ENCODE data around the gene TOMM34. TPM values are rescaled to one million over a fixed set of nuclear protein-coding genes. Genes with fewer than 3 reads are reported as not detected.

The TOMM34 gene
- polyA plus RNA-seq, 2 of the 4 experiments (the other 2 are of a cell fraction), result 23.4 to 30.8 TPM

- H3K4me2 ChIP-seq, result no peak overlapping the region
- no peak overlapping the region for H3K4me3 ChIP-seq
- WGBS (ENCODE audit: missing lambda C conversion rate), result 92% methylated on average over 3 of the region's 3 CpGs
- no peak for ATAC-seq
- TF ChIP-seq E2F6 (IDR thresholded peaks at IDR 0.05; ENCODE audit: borderline replicate concordance, low read depth) (no peak), CBX8 (IDR thresholded peaks at IDR 0.05) (no peak), PBX3 (IDR thresholded peaks at IDR 0.05) (no peak), ZC3H11A (IDR thresholded peaks at IDR 0.05) (no peak), GATA3 (IDR thresholded peaks at IDR 0.05; ENCODE audit: borderline replicate concordance) (no peak), NPAS2 (CRISPR knock-in tag; IDR thresholded peaks at IDR 0.05; ENCODE audit: borderline replicate concordance) (no peak), HOXB13 (CRISPR knock-in tag; IDR thresholded peaks at IDR 0.05; ENCODE audit: low read depth) (no peak)
- H3K27ac ChIP-seq, result no peak overlapping the region
- ChIA-PET CTCF (no interaction called here), POLR2A (no interaction called here)
- H3K9me3 ChIP-seq, result no peaks in the 10 kb centered on the region
- peaks cover 21% of the 10 kb centered on the region for H3K4me1 ChIP-seq
- FAIRE-seq, result no peak
- no peak for DNase-seq (ENCODE audit: low read depth in 1 of 2, low spot score in 1 of 2)
Measured at GRCh38 chr20:44956410-44956809, 3.8 kb downstream of the TOMM34 start.

- no peak for DNase-seq (ENCODE audit: low read depth in 1 of 2, low spot score in 1 of 2)
Measured at GRCh38 chr20:44955270-44955669, 4.9 kb downstream of the TOMM34 start.

GRCh38 chr20:44954211-44954610 lies 6.0 kb downstream of the TOMM34 start:
- CTCF ChIA-PET, result interaction anchor here (1.6 kb wide), 1 partner anchor 11 kb away, joined by 3 read pairs; no protein-coding TSS in a partner anchor
- DNase-seq (ENCODE audit: low read depth in 1 of 2, low spot score in 1 of 2) (no peak), FAIRE-seq (no peak), ATAC-seq (no peak)
- no peak overlapping the region for H3K4me3 ChIP-seq
- POLR2A ChIA-PET, result no interaction called here
- H3K4me2 ChIP-seq, result no peak overlapping the region
- TF ChIP-seq EP300 (IDR thresholded peaks at IDR 0.05) (no peak), RARB (CRISPR knock-in tag; IDR thresholded peaks at IDR 0.05) (no peak), MAFK (IDR thresholded peaks at IDR 0.05; ENCODE audit: partially characterized antibody) (no peak)
- 93% methylated on average over 5 of the region's 5 CpGs for WGBS (ENCODE audit: missing lambda C conversion rate)
- peaks cover 10% of the 10 kb centered on the region; the same call in 2 of the 3 replicates for H3K4me1 ChIP-seq
- H3K9me3 ChIP-seq, result no peaks in the 10 kb centered on the region
- H3K27ac ChIP-seq, result no peak overlapping the region

More at GRCh38 chr20:44955270-44955669, 4.9 kb downstream of the TOMM34 start:
- H3K4me3 ChIP-seq, result no peak overlapping the region
- H3K4me1 ChIP-seq, result peaks cover 11% of the 10 kb centered on the region; the same call in 2 of the 3 replicates
- no peak for TF ChIP-seq KDM5A (IDR thresholded peaks at IDR 0.05)
- TF ChIP-seq MAX (IDR thresholded peaks at IDR 0.05), result no peak
- no peak for TF ChIP-seq USF2 (IDR thresholded peaks at IDR 0.05)
- no peak for TF ChIP-seq NR3C1 (IDR thresholded peaks at IDR 0.05)
- no peak for TF ChIP-seq RFX5 (IDR thresholded peaks at IDR 0.05)
- no peak for TF ChIP-seq ZSCAN20 (CRISPR knock-in tag; IDR thresholded peaks at IDR 0.05)
- no peak for TF ChIP-seq FOSB (CRISPR knock-in tag; IDR thresholded peaks at IDR 0.05)
- TF ChIP-seq ESRRA (IDR thresholded peaks at IDR 0.05; ENCODE audit: borderline replicate concordance, low read length), result no peak
- TF ChIP-seq CTCF (IDR thresholded peaks at IDR 0.05), result no peak
- no peak for TF ChIP-seq CHD2 (IDR thresholded peaks at IDR 0.05; ENCODE audit: low read length, partially characterized antibody)
- no peak for TF ChIP-seq TFCP2L1 (CRISPR knock-in tag; IDR thresholded peaks at IDR 0.05)
- 91% methylated on average over 4 of the region's 4 CpGs for WGBS (ENCODE audit: missing lambda C conversion rate)
- CTCF ChIA-PET, result no interaction called here
- H3K4me2 ChIP-seq, result no peak overlapping the region
- POLR2A ChIA-PET, result no interaction called here
- ATAC-seq (no peak), FAIRE-seq (no peak)
- no peak overlapping the region for H3K27ac ChIP-seq
- no peaks in the 10 kb centered on the region for H3K9me3 ChIP-seq

Measured in A549 (cell line).